ENCODE results near the gene LDHAL6B. TPM values are rescaled to one million over a fixed set of nuclear protein-coding genes. Genes with fewer than 3 reads are reported as not detected.

Gene LDHAL6B
- total and polyA plus RNA-seq, 2 experiments from 2014 or later = not detected

- Mint-ChIP-seq H3K27ac (no peak overlapping the region), H3K4me1 (peaks cover 5% of the 10 kb centered on the region; the same call in 2 of the 3 replicates)
- no peak overlapping the region for H3K4me2 ChIP-seq
These were observed 15.2 kb downstream of the LDHAL6B start for GRCh38 chr15:59221511-59222505.

More at GRCh38 chr15:59221511-59222505, 15.2 kb downstream of the LDHAL6B start:
- no peak for DNase-seq (ENCODE audit: low spot score)
- Histone ChIP-seq H3K36me3 (ENCODE audit: insufficient read depth) (0 out of 2 replicates have a peak, but pooled peaks cover 13% of the 10 kb centered on the region), H3K27me3 (ENCODE audit: insufficient read depth) (no peaks in the 10 kb centered on the region), H2AFZ (no peak overlapping the region), H4K20me1 (replicated peaks; ENCODE audit: insufficient read depth) (0 out of 2 replicates have a peak, but pooled peaks cover 10% of the 10 kb centered on the region), H3K4me3 (no peak overlapping the region), H3K79me2 (replicated peaks; ENCODE audit: insufficient read depth) (no peaks in the 10 kb centered on the region), H3K4me1 (ENCODE audit: insufficient read depth) (no peaks in the 10 kb centered on the region), H3F3A (replicated peaks; ENCODE audit: low read depth) (no peaks in the 10 kb centered on the region), H3K27ac (ENCODE audit: low read depth) (no peak overlapping the region), H3K9me2 (ENCODE audit: insufficient read depth) (no peaks in the 10 kb centered on the region)
- no peak for ATAC-seq
- peaks cover 8% of the 10 kb centered on the region for H3K36me3 Mint-ChIP-seq (ENCODE audit: low read depth)
- H3K4me3 Mint-ChIP-seq = no peak overlapping the region
- TF ChIP-seq JUNB (IDR thresholded peaks at IDR 0.05; ENCODE audit: unreplicated experiment) (no peak), STAT1 (IDR thresholded peaks at IDR 0.05; ENCODE audit: unreplicated experiment) (no peak), ZNF114 (CRISPR knock-in tag; IDR thresholded peaks at IDR 0.05) (no peak), NANOG (IDR thresholded peaks at IDR 0.05; ENCODE audit: borderline replicate concordance) (no peak), ZNF462 (CRISPR knock-in tag; IDR thresholded peaks at IDR 0.05) (no peak), CTCF (conservative IDR thresholded peaks at IDR 0.05; ENCODE audit: low read depth in 2 of 2) (no peak), EZH2 (IDR thresholded peaks at IDR 0.05; ENCODE audit: low read depth, unreplicated experiment) (no peak)
- TF ChIP-seq, protein P1, sequence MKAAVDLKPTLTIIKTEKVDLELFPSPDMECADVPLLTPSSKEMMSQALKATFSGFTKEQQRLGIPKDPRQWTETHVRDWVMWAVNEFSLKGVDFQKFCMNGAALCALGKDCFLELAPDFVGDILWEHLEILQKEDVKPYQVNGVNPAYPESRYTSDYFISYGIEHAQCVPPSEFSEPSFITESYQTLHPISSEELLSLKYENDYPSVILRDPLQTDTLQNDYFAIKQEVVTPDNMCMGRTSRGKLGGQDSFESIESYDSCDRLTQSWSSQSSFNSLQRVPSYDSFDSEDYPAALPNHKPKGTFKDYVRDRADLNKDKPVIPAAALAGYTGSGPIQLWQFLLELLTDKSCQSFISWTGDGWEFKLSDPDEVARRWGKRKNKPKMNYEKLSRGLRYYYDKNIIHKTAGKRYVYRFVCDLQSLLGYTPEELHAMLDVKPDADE (IDR thresholded peaks at IDR 0.05) = no peak
- H3K9me3 Mint-ChIP-seq = no peaks in the 10 kb centered on the region
- H3K27me3 Mint-ChIP-seq (ENCODE audit: insufficient read depth, low read depth, poor library complexity) = peaks cover 2% of the 10 kb centered on the region
